H9 (cell line): ENCODE measurements around the gene FXYD2. TPM values are rescaled to one million over a fixed set of nuclear protein-coding genes. Genes with fewer than 3 reads are reported as not detected.

Experiments used
- DNase-seq: peaks from one replicate; pipeline ENCODE4 v3.0.0-alpha.2; 2017
- H2AFZ ChIP-seq: one replicate; pipeline ENCODE4 v1.6.1; 2013; ENCODE audit warnings: mild to moderate bottlenecking, low read length, control low read depth, moderate library complexity
- H2AK5ac ChIP-seq: 2 replicates; pipeline ENCODE4 v1.6.1; 2013; ENCODE audit warnings: low read length, control low read depth, mixed read lengths; ENCODE audit not compliant: insufficient read length
- H2BK120ac ChIP-seq: one replicate; pipeline ENCODE4 v1.6.1; 2013; ENCODE audit warnings: low read depth, mild to moderate bottlenecking, low read length, control low read depth, inconsistent platforms; ENCODE audit not compliant: poor library complexity, severe bottlenecking
- H2BK12ac ChIP-seq: 2 replicates; pipeline ENCODE4 v1.6.1; 2013; ENCODE audit warnings: low read length, control low read depth, mixed read lengths, low read depth; ENCODE audit not compliant: insufficient read length
- H2BK15ac ChIP-seq: 2 replicates; pipeline ENCODE4 v1.6.1; 2013; ENCODE audit warnings: low read depth, low read length, control low read depth
- H2BK20ac ChIP-seq: one replicate; pipeline ENCODE4 v1.6.1; 2013; ENCODE audit warnings: low read depth, mild to moderate bottlenecking, low read length, control low read depth, inconsistent platforms; ENCODE audit not compliant: poor library complexity, severe bottlenecking
- H2BK5ac ChIP-seq: 2 replicates; pipeline ENCODE4 v1.6.1; 2013; ENCODE audit warnings: low read length, control low read depth, mixed read lengths; ENCODE audit not compliant: insufficient read length
- H3K14ac ChIP-seq: 2 replicates; pipeline ENCODE4 v1.6.1; 2013; ENCODE audit warnings: low read length, control low read depth; ENCODE audit not compliant: insufficient read depth
- H3K18ac ChIP-seq: 2 replicates; pipeline ENCODE4 v1.6.1; 2013; ENCODE audit warnings: low read depth, mild to moderate bottlenecking, mixed read lengths, low read length, control low read depth; ENCODE audit not compliant: insufficient read length
- H3K23ac ChIP-seq: 2 replicates; pipeline ENCODE4 v1.6.1; 2013; ENCODE audit warnings: low read length, control low read depth, mixed read lengths, low read depth; ENCODE audit not compliant: insufficient read length
- H3K23me2 ChIP-seq: 2 replicates; pipeline ENCODE4 v1.6.1; 2013; ENCODE audit warnings: low read depth, mild to moderate bottlenecking, mixed read lengths, low read length, control low read depth; ENCODE audit not compliant: insufficient read length, poor library complexity, severe bottlenecking
- H3K27ac ChIP-seq: 2 replicates; pipeline ENCODE4 v1.5.1; 2013; ENCODE audit warnings: low read length, control low read depth, mixed read lengths, low read depth; ENCODE audit not compliant: insufficient read length
- H3K27me3 ChIP-seq: 2 replicates; pipeline ENCODE4 v1.6.1; 2013; ENCODE audit warnings: low read length, control low read depth, inconsistent platforms; ENCODE audit not compliant: insufficient read depth
- H3K4ac ChIP-seq: 2 replicates; pipeline ENCODE4 v1.6.1; 2013; ENCODE audit warnings: low read depth, mild to moderate bottlenecking, control low read depth, inconsistent platforms, low read length, moderate library complexity
- H3K4me1 ChIP-seq: 2 replicates; pipeline ENCODE4 v1.6.1; 2013; ENCODE audit warnings: low read length, control low read depth, inconsistent platforms; ENCODE audit not compliant: insufficient read depth
- H3K4me2 ChIP-seq: 2 replicates; pipeline ENCODE4 v1.6.1; 2013; ENCODE audit warnings: low read length, control low read depth, mixed read lengths; ENCODE audit not compliant: insufficient read length, insufficient read depth
- H3K56ac ChIP-seq: 2 replicates; pipeline ENCODE4 v1.6.1; 2013; ENCODE audit warnings: low read depth, mild to moderate bottlenecking, mixed read lengths, low read length, control low read depth; ENCODE audit not compliant: insufficient read length
- H3K79me1 ChIP-seq: 2 replicates; pipeline ENCODE4 v1.6.1; 2013; ENCODE audit warnings: low read depth, mild to moderate bottlenecking, moderate library complexity, low read length, control low read depth, inconsistent platforms; ENCODE audit not compliant: insufficient read depth, poor library complexity, severe bottlenecking
- H3K79me2 ChIP-seq: 2 replicates; pipeline ENCODE4 v1.6.1; 2013; ENCODE audit warnings: low read length, control low read depth, inconsistent platforms; ENCODE audit not compliant: insufficient read depth
- H3K9ac ChIP-seq: 2 replicates; pipeline ENCODE4 v1.6.1; 2013; ENCODE audit warnings: low read length, control low read depth, mixed read lengths; ENCODE audit not compliant: insufficient read length; ENCODE audit errors: extremely low read depth
- H3K9me3 ChIP-seq: one replicate; pipeline ENCODE4 v1.6.1; 2013; ENCODE audit warnings: low read depth, low read length, inconsistent platforms; ENCODE audit not compliant: control insufficient read depth
- H3T11ph ChIP-seq: one replicate; pipeline ENCODE4 v1.6.1; 2013; ENCODE audit warnings: mild to moderate bottlenecking, low read length, control low read depth, inconsistent platforms
- H4K20me1 ChIP-seq: one replicate; pipeline ENCODE4 v1.6.1; 2013; ENCODE audit not compliant: control insufficient read depth, insufficient read length, insufficient read depth
- H4K5ac ChIP-seq: 2 replicates; pipeline ENCODE4 v1.6.1; 2013; ENCODE audit warnings: low read depth, mild to moderate bottlenecking, mixed read lengths, low read length, control low read depth; ENCODE audit not compliant: insufficient read length
- H4K8ac ChIP-seq: replicated peaks from 2 replicates; pipeline ENCODE4 v1.6.1; 2013; ENCODE audit warnings: low read length, control low read depth, mixed read lengths, low read depth; ENCODE audit not compliant: insufficient read length
- H4K91ac ChIP-seq: 2 replicates; pipeline ENCODE4 v1.6.1; 2013; ENCODE audit warnings: low read depth, mild to moderate bottlenecking, moderate library complexity, mixed read lengths, low read length, control low read depth; ENCODE audit not compliant: insufficient read length
- H3K27ac Mint-ChIP-seq, 3 experiments: 2 replicates in 2 of 3; 3 replicates in 1 of 3; pipeline ENCODE4 v1.8.0; 2020 to 2021; ENCODE audit warnings: mixed read lengths in 3 of 3, mild to moderate bottlenecking in 1 of 3, moderate library complexity in 1 of 3
- H3K27me3 Mint-ChIP-seq: 2 replicates; pipeline ENCODE4 v1.8.0; 2021; ENCODE audit warnings: low read depth, mild to moderate bottlenecking, moderate library complexity, mixed read lengths
- H3K36me3 Mint-ChIP-seq, 3 experiments: 2 replicates in 2 of 3; 3 replicates in 1 of 3; pipeline ENCODE4 v1.8.0; 2020 to 2021; ENCODE audit warnings: low read depth in 3 of 3, mixed read lengths in 3 of 3; ENCODE audit not compliant: insufficient read depth in 1 of 3
- H3K4me1 Mint-ChIP-seq, 2 experiments: 2 replicates each; pipeline ENCODE4 v1.8.0; 2020; ENCODE audit warnings: mixed read lengths in 2 of 2
- H3K4me3 Mint-ChIP-seq, 2 experiments: 2 replicates in 1 of 2; 3 replicates in 1 of 2; pipeline ENCODE4 v1.8.0; 2020 to 2021; ENCODE audit warnings: mild to moderate bottlenecking in 2 of 2, mixed read lengths in 2 of 2, moderate library complexity in 1 of 2
- H3K9me3 Mint-ChIP-seq, 2 experiments: 2 replicates in 1 of 2; 3 replicates in 1 of 2; pipeline ENCODE4 v1.8.0; 2020; ENCODE audit warnings: mild to moderate bottlenecking in 2 of 2, mixed read lengths in 2 of 2, moderate library complexity in 1 of 2
- WGBS: extraction: QIAGEN DNeasy Blood & Tissue Kit; methylation state at CpG from one replicate; pipeline ENCODE4 v1.1.7; 2013; ENCODE audit warnings: missing lambda C conversion rate, low lambda C conversion rate, mixed read lengths; ENCODE audit not compliant: insufficient read length; ENCODE audit errors: extremely low coverage; 5-methylcytosine and 5-hydroxymethylcytosine counted together
- total RNA-seq: library from RNA; stranded (reverse); gene quantifications from 2 replicates; pipeline ENCODE4 v1.2.1, GENCODE V29; 2021
- TF ChIP-seq, protein P1 (sequence below): fragments of 200-600 bp; sonication (generic); conservative IDR thresholded peaks from 3 replicates; pipeline ENCODE4 v1.8.0; 2021; ENCODE audit warnings: antibody characterized with exemption, mild to moderate bottlenecking

The FXYD2 gene
- total RNA-seq, 1 experiment from 2014 or later = 0.79 TPM

DNA sequence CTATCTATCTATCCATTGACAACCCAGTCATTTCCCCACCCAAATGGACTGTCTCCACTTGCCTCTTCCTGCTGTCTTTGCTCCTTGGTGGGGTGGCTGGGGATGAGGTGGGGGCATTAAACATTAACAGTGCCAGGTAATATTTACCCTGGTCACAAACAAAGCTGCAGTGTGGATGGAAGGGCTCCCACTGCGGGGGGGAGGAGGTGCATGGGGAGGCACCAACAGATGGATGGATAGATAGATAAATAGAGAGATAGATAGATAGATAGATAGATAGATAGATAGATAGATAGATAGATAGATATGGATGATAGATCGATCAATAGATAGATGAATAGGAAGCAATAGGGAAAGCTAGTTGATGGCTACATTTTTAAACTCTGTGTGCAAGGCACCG, 2.3 kb upstream of the FXYD2 start:
- no peak overlapping the region for H3K4me3 Mint-ChIP-seq

More for the DNA sequence above, 2.3 kb upstream of the FXYD2 start:
- Histone ChIP-seq H3K4me2 (no peak overlapping the region), H2AK5ac (no peak overlapping the region), H3K27ac (no peak overlapping the region), H3K18ac (no peak overlapping the region), H2BK120ac (no peak overlapping the region), H3K23me2 (no peaks in the 10 kb centered on the region), H3K9ac (no peak overlapping the region), H3K4me1 (no peaks in the 10 kb centered on the region; the same call in 1 of the 2 replicates), H4K20me1 (no peaks in the 10 kb centered on the region), H3K27me3 (no peaks in the 10 kb centered on the region), H2BK5ac (no peak overlapping the region), H3K23ac (no peak overlapping the region), H4K5ac (no peak overlapping the region), H3K4ac (no peak overlapping the region), H3K9me3 (no peaks in the 10 kb centered on the region), H2AFZ (no peak overlapping the region), H4K91ac (no peak overlapping the region), H3K56ac (no peak overlapping the region), H3K79me1 (no peaks in the 10 kb centered on the region), H2BK12ac (no peak overlapping the region), H2BK15ac (no peak overlapping the region), H3K14ac (no peak overlapping the region), H4K8ac (no peak overlapping the region), H3T11ph (no peak overlapping the region), H3K79me2 (no peaks in the 10 kb centered on the region), H2BK20ac (no peak overlapping the region)
- no peaks in the 10 kb centered on the region for H3K9me3 Mint-ChIP-seq
- H3K27me3 Mint-ChIP-seq = peaks cover 10% of the 10 kb centered on the region
- TF ChIP-seq, protein P1, sequence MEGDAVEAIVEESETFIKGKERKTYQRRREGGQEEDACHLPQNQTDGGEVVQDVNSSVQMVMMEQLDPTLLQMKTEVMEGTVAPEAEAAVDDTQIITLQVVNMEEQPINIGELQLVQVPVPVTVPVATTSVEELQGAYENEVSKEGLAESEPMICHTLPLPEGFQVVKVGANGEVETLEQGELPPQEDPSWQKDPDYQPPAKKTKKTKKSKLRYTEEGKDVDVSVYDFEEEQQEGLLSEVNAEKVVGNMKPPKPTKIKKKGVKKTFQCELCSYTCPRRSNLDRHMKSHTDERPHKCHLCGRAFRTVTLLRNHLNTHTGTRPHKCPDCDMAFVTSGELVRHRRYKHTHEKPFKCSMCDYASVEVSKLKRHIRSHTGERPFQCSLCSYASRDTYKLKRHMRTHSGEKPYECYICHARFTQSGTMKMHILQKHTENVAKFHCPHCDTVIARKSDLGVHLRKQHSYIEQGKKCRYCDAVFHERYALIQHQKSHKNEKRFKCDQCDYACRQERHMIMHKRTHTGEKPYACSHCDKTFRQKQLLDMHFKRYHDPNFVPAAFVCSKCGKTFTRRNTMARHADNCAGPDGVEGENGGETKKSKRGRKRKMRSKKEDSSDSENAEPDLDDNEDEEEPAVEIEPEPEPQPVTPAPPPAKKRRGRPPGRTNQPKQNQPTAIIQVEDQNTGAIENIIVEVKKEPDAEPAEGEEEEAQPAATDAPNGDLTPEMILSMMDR = no peak
- no peak for DNase-seq
- H3K4me1 Mint-ChIP-seq = peaks cover 33 to 46% of the 10 kb centered on the region in 2 experiments
- no peak overlapping the region for H3K27ac Mint-ChIP-seq
- no peaks in the 10 kb centered on the region for H3K36me3 Mint-ChIP-seq
- WGBS = no CpG with 5 or more reads among the region's 3 CpGs
